Neural progenitor cell (in vitro differentiated cells): ENCODE results near the gene DRG1.

Experiments
- EZH2 ChIP-seq: fragments of 200-600 bp; sonication (generic); IDR thresholded peaks from 2 replicates; pipeline ENCODE4 v1.6.1; 2017; ENCODE audit warnings: antibody characterized with exemption, mild to moderate bottlenecking, moderate library complexity
- TF ChIP-seq, protein P1 (sequence below): fragments of 200-600 bp; sonication (generic); IDR thresholded peaks from 2 replicates; pipeline ENCODE4 v1.5.1; 2017; ENCODE audit warnings: antibody characterized with exemption, mild to moderate bottlenecking

DNA sequence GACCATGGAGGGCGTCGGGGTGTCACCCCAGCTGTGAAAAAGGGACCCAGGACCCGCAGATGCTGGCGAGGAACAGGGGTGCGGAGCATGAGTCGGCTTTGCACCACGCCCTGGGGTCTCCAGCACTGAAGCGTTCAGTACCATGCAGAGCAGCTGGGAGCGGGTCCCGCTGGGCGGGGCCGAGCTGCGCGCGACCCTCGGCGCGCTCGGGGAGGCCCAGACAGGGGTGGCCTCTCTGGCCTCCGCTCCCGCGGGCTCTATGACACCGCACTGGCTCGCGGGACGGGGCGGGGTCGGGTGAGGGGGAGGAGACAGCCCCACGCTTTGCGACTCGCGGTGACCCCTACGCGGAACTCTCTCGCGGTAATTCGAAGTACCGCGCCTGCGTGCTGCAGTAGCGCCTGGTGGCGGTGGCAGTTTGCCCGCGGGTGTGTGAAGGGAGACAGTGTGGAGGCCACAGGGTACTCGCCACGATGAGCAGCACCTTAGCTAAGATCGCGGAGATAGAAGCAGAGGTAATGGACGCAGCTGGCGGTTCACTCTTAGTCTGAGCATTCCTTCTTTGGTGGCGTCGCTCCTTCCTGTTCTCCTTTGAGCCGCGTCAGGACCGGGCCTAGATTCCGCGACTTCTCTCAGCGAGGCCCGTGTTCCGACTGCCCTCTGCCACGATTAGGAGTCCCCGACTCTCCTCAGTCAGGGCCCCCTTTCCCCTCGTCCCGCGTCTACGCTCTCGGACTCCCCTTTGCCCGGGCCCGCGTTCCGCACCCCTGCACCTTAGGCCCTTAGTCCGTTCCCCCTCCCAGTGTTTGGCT is at the start of gene DRG1:
- TF ChIP-seq, protein P1, sequence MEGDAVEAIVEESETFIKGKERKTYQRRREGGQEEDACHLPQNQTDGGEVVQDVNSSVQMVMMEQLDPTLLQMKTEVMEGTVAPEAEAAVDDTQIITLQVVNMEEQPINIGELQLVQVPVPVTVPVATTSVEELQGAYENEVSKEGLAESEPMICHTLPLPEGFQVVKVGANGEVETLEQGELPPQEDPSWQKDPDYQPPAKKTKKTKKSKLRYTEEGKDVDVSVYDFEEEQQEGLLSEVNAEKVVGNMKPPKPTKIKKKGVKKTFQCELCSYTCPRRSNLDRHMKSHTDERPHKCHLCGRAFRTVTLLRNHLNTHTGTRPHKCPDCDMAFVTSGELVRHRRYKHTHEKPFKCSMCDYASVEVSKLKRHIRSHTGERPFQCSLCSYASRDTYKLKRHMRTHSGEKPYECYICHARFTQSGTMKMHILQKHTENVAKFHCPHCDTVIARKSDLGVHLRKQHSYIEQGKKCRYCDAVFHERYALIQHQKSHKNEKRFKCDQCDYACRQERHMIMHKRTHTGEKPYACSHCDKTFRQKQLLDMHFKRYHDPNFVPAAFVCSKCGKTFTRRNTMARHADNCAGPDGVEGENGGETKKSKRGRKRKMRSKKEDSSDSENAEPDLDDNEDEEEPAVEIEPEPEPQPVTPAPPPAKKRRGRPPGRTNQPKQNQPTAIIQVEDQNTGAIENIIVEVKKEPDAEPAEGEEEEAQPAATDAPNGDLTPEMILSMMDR: no peak
- TF ChIP-seq EZH2: no peak
